HG02763 (cell line): ENCODE measurements around the gene FAM222B.
"Not testable (repeated sequence)": the region's sequence is repeated elsewhere in the genome, so short reads cannot be mapped to it uniquely, and the experiment has no call there.

Experiments used
- ATAC-seq: cut with Tn5 transposase; IDR thresholded peaks from one replicate; pipeline ENCODE4 v1.9.1; 2021; ENCODE audit warnings: mild to moderate bottlenecking, moderate library complexity; ENCODE audit not compliant: unreplicated experiment

Gene FAM222B

GRCh38 chr17:28783161-28783560 is 59.4 kb downstream of the FAM222B start:
- no peak for ATAC-seq

GRCh38 chr17:28779601-28780000 is 63.0 kb downstream of the FAM222B start:
- ATAC-seq: not testable (repeated sequence)

- ATAC-seq: no peak
These were observed 65.4 kb downstream of the FAM222B start for GRCh38 chr17:28777178-28777577.

GRCh38 chr17:28774206-28774605 is 68.4 kb downstream of the FAM222B start:
- ATAC-seq: no peak

GRCh38 chr17:28773736-28774135 is 68.9 kb downstream of the FAM222B start:
- no peak for ATAC-seq

- ATAC-seq: no peak
These were observed 77.6 kb downstream of the FAM222B start for GRCh38 chr17:28765038-28765437.

- ATAC-seq: no peak
These were observed 78.8 kb downstream of the FAM222B start for GRCh38 chr17:28763804-28764266.

- ATAC-seq: no peak
These were observed 79.3 kb downstream of the FAM222B start for GRCh38 chr17:28763137-28763799.

GRCh38 chr17:28760601-28761562 is 81.7 kb downstream of the FAM222B start:
- no peak for ATAC-seq

- ATAC-seq: no peak
These were observed 83.2 kb downstream of the FAM222B start for GRCh38 chr17:28759256-28759865.

- no peak for ATAC-seq
These were observed 84.0 kb downstream of the FAM222B start for GRCh38 chr17:28758411-28759121.

- no peak for ATAC-seq
These were observed 86.4 kb downstream of the FAM222B start for GRCh38 chr17:28756049-28756804.

- ATAC-seq: no peak
These were observed 87.1 kb downstream of the FAM222B start for GRCh38 chr17:28755486-28755885.

GRCh38 chr17:28751600-28752366 is 90.8 kb downstream of the FAM222B start:
- no peak for ATAC-seq

- peak; percentile 65 for ATAC-seq
These were observed 92.2 kb downstream of the FAM222B start for GRCh38 chr17:28750178-28751047.

- no peak for ATAC-seq
These were observed 92.9 kb downstream of the FAM222B start for GRCh38 chr17:28749516-28750177.

- ATAC-seq: no peak
These were observed 93.6 kb downstream of the FAM222B start for GRCh38 chr17:28748852-28749515.
